ENCODE measurements around the gene DIDO1.
A peak's percentile ranks its signal among the peaks of the same experiment; 100 is the strongest.
"Not testable (repeated sequence)": the region's sequence is repeated elsewhere in the genome, so short reads cannot be mapped to it uniquely, and the experiment has no call there.

DIDO1 gene

DNA sequence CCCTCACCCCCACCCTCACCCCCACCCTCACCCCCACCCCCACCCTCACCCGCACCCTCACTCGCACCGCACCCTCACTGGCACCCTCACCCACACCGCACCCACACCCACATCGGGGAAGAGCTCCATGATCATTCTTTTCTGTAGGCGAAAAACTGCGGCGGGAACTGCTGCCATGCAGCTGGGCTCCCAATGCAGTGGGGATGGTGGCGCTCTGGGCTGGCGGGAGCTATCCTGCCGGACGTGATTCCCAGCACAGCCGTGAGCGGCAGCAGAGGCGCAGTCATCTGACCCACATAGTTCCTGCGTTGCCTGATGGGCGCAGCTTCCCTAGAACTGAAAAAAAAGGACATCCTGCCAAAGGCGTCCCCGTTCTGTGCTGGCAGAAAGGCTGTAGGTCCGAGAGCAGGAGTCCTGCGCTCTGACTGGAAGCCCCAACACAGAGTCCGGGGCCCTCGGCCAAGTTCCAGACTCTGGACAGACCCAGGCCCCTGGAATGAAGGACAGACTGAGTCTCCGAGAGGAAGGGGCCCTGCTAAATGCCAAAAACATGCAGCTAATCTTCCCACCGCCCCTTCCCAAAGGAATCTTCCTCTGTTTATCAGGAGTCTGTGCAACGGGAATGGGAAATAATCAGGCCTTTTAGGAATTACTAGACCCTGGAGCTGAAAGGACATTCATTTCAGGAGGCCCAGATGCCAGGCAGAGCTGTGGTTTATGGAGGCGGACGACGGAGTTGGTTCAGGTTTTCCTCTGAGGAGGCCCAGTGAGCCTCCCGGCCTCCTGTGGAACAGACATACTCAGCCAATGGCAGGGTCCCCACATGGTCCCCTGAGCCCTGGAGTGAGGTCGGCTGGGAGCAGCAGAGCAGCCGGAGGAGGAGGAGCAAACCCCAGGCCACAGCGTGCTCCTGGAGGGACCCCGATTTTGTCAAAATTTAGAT lies 50.6 kb downstream of the DIDO1 start:
- peak; percentile 33 for DNase-seq

DNA sequence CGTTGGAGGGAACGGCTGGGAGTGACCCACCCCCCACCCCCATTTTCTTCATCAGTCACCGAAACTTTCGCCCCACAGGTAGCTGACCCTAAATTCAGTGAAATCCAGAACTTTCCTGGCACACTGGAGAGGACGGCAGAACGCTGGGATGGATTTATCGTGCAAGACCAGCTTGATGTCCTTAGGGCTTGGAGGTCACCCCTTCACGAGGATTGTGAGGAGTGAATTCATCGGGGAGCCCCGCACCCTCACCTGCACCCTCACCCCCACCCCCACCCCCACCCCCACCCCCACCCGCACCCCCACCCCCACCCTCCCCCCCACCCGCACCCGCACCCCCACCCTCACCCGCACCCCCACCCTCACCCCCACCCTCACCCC lies 51.4 kb downstream of the DIDO1 start:
- no peak for DNase-seq

DNA sequence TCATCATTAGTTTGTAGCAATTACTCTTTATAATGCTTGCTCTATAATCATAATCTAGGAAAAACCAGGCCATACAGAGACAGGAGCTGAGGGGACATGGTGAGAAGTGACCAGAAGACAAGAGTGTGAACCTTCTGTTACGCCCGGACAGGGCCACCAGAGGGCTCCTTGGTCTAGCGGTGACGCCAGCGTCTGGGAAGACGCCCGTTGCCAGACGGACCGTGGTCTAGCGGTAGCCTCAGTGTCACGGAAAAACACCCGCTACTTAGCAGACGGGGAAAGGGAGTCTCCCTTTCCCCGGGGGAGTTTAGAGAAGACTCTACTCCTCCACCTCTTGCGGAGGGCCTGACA lies 52.6 kb downstream of the DIDO1 start:
- DNase-seq = peak; percentile 67

DNA sequence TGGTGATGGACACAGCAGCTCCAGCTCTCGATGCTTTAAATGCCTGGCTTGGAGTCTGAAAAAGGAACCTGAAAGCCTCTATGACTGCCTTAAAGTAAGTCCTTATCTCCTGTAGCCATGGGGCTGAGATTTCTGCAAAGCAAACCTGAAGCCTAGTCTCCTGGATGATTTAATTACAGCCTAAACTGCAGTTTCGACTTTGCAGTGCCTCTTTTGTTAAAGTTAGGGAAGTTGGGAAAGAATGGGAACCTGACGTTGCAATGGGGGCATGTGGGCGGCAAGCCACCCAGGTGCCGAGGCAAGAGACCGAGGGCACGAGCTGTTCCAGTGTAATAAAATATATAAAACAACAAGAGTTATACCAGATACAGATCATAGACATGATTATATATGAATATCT lies 53.0 kb downstream of the DIDO1 start:
- no peak for DNase-seq

DNA sequence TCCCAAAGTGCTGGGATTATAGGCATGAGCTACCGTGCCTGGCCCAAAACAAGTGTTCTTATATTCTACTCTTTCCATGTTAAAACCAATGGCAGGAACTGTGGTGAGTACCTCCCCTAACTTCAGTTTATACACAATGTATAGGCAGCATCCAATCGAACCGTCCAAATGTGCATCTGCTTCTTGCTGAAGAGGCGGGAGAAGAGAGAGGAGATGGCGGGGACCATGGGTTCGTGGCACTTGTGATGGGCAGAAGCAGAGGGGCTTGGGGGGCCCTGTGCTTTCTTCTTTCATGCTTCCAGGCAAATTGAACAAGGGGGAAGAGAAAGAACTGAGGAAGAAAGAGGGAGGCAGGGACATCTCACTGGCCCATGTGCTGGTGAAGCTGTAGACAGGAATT lies 53.4 kb downstream of the DIDO1 start:
- no peak for DNase-seq

DNA sequence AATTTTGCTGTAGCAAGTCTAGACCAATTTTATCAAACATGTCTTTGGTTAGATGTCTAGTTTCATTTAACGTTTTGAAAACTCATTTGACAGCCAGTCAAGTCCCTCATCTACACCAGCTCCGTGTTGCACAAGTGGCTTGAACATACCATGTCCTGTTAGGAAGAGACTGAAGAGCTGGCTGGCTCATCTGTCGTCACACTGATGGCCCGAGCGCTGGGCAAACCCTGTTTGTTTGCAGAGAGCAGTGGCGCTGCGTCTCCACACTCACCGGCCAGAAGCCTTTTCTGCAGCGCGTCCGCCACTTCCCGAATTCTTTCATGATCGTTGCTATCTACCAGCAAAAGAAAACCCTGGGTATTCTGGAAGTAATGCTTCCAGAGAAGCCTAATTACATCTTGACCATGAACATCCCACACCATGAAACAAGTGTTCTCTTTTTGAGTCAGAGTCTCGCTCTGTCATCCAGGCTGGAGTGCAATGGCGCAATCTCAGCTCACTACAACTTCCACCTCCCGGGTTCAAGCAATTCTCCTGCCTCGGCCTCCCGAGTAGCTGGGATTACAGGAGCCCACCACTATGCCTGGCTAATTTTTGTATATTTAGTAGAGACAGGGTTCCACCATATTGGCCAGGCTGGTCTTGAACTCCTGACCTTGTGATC lies 54.0 kb downstream of the DIDO1 start:
- DNase-seq = no peak

DNA sequence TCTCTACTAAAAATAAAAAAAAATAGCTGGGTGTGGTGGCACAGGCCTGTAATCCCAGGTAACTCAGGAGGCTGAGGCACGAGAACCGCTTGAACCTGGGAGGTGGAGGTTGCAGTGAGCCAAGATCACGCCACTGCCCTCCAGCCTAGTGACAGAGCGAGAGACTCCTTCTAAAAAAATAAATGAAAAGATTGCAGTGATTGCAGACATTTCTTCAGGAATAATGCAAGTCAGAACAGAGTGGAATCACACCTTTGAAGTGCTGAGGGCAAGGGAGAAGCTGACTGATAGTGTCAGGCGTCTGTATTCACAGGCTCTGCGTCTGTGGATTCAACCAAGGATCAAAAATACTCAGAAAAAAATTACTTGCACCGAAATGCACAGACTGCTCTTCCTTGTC lies 62.1 kb downstream of the DIDO1 start:
- no peak for DNase-seq

DNA sequence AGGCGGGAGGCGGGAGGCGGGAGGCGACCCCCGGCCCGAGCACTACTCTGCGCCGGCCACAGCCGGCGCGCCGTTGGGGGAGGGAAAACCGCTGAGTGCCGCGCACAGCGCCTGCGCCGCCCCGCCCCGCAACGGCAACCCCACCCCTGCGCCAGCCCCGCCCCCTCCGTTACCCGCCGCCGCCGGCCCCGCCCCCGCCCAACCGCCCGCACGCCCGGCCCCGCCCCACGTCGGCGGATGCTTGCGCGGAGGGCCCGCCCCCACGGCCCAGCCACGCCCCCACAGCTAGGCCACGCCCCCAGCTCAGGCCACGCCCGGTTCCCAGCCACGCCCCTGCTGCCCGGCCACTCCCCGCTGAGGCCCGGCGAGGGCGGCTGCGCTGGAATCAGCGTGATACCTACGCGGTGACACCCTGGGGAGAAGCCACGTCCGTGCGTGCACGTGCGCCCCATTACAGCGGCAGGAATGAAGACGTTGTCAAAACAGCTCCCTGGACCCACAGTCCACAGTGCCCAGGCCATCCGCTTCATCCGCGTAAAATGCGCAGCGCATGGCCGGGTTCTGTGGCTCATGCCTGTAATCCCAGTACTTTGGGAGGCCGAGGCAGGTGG lies 64.5 kb downstream of the DIDO1 start, which contains the start of gene TCFL5:
Gene TCFL5, minus strand, starts transcription at position 97 of the 611 bp plus-strand sequence. CDS start 152 bp downstream, outside the sequence.
- DNase-seq = peak; percentile 86

DNA sequence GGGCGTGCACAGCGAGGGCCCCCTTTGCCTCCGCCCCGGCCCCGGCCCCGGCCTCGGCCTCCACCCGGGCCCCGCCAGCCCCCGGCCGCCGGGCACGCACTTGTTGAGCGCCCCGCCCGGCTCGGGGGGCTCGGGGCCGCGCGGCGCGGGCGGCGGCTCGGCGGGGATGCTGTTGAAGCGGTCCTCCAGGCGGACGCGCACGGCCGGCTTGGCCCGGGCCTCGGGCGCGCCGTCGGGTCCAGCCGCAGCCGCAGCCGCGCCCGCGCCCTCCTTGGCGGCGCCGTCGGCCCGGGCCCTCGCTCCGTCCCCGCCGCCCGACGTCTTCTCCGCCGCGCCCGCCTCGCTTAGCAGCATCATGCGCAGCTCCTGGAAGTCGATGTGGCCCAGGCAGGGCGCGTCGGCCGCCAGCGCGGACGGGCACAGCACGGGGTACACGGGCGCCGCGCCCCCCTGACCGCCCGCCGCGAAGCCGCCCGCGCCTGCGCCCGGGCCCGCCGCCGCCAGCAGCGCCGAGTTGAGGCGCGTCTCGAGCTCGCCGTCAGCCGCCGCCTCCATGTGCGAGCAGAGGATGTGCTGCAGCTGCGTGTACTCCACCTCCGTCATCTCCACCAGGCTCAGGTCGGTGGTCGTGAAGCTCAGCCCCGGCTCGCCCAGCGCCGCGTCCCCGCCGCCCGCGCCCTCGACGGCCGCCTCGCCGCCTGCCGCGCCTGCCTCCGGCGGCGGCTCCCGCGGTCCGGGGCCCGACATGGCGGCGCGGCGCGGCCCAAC lies 65.2 kb downstream of the DIDO1 start:
- DNase-seq = peak; percentile 40

DNA sequence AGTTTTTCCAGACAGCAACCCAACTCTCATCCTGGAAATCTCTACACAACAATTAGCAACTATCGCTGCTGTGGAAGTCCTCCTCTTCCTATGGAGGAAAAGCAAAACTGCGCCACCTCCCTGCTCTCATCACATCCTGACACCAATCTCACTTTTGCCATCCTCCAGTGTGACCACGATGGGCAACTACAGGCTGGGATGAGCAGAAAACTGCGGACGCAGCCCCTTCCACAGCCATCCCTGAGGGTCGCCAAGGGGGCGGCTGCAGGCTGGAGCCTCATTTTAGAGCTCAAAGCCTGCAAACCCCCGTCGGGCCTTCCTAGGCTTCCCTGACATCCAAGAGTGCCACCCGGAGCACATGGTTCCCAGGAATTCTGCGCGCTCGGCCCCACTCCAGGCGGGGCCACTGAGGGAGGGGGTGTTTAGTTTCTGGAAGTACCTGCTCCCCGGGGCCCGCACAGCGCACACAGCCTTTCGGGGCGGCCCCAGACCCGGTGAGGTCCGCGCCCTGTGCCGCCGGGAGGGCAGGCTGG lies 65.8 kb downstream of the DIDO1 start:
- DNase-seq = no peak

DNA sequence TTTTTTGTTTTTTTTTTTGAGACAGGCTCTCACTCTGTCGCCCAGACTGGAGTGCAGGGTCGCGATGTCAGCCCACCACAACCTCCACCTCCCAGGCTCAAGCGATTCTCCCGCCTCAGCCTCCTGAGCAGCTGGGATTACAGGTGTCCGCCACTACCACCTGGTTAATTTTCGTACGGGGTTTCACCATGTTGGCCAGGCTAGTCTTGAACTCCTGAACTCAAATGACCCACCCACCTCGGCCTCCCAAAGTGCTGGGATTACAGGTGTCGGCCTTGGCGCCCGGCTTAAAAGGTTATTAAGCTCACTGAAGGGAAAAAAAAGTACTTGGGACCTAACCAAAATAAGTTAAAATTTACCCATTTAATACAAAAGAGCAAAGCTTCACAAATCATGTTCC lies 66.6 kb downstream of the DIDO1 start:
- no peak for DNase-seq

DNA sequence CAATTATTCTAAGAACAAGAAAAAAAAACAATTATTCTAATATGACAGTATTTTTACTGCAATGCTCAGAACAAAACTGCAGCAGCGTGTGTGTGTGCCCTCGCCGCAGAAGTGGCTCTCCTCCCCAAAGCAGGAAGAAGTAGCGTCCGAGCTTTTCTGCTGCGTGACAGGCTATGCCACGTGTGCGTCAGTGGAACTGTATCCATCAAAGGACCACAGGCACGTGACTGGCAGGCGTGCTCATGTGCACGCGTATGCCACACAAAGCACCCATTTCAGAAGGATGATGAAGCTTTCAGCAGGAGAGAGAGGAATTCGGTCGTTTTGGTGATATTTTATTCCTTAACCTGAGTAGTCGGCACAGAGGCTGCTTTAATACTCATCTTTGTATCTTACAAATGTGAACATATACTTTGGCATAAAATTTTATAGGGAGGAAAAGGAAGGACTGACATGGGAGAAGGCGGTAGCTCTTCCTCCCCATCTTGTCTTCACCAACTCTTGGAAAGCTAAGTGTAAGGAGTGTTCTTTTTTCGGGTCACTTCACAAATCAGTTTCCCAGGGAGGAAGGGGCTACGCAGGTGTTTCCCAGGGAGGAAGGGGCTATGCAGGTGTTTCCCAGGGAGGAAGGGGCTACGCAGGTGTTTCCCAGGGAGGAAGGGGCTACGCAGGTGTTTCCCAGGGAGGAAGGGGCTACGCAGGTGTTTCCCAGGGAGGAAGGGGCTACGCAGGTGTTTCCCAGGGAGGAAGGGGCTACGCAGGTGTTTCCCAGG lies 68.1 kb downstream of the DIDO1 start:
- no peak for DNase-seq

DNA sequence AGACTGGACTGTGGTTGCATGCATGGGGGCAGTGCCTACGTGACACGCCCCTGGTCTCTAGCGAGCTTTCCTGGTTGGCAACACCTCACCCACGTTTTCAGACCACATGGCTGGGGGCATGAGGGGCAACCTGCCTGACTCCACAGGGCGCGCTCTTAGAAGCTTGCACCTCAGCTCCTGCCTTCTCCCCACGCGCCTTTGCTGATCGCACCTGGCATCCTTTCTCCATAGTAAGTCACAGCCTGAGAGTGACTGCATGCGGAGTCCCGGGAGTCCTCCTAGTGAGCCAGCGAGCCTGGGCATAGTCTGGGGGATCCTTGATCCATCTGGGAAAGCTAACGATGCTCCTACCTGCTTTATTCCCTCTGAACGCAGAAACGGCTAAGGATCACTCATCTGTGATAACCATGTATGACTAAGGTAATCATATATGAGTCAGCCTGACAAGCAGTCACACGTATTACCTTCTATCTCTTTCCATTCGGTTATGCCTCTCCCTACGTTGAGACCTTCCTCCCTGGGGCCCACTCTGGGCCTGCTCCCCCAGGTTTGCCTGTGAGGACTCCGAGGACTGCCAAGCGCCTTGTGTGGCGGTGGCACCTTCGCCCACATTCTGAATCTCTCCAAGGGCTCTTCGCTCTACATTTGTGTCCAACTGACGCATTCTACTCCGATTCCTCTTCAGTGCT lies 69.2 kb downstream of the DIDO1 start:
- no peak for DNase-seq

DNA sequence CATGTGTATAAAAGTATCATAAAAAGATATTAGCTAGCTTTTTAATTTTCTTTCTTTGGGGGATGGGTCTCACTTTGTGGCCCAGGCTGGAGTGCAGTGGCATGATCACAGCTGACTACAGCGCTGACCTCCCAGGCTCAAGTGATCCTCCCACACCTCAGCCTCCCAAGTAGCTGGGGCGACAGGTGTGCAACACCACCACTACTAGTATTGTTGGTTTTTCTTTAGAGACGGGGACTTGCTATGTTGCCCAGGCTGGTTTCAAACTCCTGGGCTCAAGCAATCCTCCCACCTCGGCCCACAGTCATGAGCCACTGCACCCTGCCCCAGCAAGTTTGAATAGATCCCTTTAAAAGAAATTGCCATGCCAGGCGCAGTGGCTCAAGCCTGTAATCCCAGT lies 71.2 kb downstream of the DIDO1 start:
- DNase-seq = no peak

DNA sequence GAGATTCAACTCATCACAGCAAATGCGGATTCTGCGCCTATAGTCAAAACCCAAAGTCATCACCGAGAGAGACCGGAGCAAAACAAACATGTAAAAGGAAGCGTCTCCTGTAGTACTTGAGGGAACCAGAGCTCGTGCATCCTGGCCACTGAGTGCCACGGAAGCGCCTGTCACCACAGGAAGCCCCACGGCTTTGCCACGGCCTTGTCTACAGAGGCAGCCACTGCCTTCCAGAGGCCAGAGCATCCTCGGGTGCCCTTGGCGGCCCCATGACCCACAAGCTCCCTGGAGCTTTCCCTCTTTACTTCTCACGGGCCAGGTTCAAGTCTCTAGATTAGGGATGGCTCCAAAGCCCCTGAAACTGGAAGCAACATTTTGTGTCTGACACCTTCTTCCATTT lies 72.2 kb downstream of the DIDO1 start:
- no peak for DNase-seq

DNA sequence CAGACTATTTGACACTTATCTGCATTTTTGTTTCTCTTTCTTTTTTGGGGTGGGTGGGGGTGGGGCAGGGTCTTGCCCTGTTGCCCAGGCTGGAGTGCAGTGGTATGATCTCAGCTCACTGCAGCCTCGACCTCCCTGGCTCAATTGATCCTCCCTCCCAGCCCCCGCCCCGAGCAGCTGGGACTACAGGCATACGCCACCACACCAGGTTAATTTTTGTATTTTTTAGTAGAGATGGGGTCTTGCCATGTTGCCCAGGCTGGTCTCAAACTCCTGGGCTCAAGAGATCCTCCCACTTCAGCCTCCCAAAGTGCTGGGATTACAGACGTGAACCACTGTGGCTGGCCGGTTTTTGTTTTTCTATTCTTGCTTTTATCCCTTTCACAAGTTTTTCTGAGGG lies 73.0 kb downstream of the DIDO1 start:
- DNase-seq = not testable (repeated sequence)

DNA sequence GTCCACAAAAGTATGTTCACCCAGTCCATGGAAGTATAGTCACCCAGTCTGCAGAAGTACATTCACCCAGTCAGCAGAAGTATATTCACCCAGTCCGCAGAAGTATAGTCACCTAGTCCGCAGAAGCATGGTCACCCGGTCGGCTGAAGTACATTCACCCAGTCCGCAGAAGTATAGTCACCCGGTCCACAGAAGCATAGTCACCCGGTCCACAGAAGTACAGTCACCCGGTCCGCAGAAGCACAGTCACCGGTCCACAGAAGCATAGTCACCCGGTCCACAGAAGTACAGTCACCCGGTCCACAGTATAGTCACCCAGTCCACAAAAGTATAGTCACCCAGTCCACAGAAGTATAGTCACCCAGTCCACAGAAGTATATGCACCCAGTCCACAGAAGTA lies 73.5 kb downstream of the DIDO1 start:
- no peak for DNase-seq

DNA sequence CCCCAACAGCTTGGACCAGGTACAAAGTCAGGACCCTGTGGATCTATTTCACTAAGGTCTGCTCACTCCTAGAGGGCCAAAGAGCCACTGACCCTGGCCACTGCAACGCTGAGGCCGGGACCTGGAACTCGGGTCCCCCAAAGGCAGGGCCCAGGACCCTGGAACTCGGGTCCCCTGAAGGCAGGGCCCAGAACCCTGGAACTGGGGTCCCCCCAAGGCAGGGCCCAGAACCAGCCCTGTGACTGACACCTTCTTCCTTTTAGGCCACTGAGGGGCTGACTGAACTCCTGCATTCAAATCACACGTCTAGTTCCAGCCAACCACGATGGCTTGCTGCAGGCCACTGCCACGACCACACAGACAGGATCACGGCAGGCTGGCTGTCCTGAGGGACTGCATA lies 74.1 kb downstream of the DIDO1 start:
- DNase-seq = no peak

DNA sequence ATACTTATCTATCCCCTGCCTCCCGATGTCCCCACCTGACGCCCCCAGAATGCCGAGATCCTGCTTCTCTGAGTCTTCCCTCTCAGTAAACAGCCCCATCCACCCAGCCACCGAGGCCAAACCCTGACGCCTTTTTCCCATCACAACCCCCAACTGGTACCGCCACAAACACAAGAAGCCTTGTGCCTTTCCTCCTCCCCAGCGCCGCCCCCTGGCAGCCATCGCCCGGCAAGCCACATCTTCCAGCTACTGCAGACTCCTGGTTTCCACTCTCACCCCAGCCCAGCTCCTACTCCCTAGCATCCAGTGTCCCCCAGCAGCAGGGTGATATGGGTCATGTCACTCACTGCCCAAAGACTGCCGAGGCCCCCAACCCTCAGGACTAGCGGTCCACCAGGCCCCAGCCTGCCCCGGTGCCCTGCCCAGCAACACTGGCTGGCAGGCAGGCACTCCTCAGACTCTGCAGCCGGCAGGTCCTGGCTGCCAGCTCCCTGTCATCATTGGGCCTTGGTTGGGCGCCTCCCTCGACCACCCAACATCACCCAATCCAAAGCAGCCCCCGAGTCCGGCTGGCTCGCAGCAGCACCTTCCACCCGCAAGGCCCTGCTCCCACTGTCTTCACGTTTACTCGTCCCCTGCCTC lies 75.9 kb downstream of the DIDO1 start:
- no peak for DNase-seq

DNA sequence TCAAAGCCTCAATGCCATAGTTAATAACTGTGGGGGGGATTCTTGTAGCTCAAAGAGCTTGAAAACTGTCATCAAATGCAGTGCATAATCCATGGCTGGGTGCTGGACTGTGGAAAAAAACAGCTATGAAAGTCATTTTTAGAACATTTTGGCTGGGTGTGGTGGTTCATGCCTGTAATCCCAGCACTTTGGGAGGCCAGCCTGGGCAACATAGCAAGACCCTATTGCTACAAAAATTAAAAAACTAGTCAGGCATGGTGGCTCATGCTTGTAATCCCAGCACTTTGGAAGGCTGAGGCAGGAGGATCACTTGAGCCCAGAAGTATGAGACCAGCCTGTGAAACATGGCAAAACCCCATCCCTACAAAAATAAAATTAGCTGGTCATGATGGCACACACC lies 76.9 kb downstream of the DIDO1 start:
- DNase-seq = no peak

DNA sequence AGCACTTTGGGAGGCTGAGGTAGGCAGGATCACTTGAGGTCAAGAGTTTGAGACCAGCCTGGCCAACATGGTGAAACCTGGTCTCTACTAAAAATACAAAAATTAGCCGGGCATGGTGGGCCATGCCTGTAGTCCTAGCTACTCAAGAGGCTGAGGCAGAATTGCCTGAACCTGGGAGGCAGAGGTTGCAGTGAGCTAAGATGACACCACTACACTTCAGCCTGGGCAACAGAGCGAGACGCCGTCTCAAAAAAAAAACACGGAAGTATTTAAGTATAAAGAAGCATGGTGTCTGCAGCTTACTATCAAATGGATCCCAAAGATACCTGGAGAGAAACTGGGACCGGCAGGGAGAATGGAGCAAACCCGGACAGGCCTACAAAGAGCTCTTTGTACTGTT lies 77.4 kb downstream of the DIDO1 start:
- DNase-seq = not testable (repeated sequence)
